Stimulated activated CD4-positive, alpha-beta T cell treated with anti-CD3 and anti-CD28 coated beads, TNF-alpha, amount 100 ng/mL, for 4 hours (primary cell): ENCODE measurements around the gene PCDH17.

ENCODE experiments used
- DNase-seq, 3 experiments: peaks; one replicate each; pipeline ENCODE4 v3.0.0-alpha.2; 2020; ENCODE audit warnings: low read depth in 3 of 3

Gene PCDH17, protein sequence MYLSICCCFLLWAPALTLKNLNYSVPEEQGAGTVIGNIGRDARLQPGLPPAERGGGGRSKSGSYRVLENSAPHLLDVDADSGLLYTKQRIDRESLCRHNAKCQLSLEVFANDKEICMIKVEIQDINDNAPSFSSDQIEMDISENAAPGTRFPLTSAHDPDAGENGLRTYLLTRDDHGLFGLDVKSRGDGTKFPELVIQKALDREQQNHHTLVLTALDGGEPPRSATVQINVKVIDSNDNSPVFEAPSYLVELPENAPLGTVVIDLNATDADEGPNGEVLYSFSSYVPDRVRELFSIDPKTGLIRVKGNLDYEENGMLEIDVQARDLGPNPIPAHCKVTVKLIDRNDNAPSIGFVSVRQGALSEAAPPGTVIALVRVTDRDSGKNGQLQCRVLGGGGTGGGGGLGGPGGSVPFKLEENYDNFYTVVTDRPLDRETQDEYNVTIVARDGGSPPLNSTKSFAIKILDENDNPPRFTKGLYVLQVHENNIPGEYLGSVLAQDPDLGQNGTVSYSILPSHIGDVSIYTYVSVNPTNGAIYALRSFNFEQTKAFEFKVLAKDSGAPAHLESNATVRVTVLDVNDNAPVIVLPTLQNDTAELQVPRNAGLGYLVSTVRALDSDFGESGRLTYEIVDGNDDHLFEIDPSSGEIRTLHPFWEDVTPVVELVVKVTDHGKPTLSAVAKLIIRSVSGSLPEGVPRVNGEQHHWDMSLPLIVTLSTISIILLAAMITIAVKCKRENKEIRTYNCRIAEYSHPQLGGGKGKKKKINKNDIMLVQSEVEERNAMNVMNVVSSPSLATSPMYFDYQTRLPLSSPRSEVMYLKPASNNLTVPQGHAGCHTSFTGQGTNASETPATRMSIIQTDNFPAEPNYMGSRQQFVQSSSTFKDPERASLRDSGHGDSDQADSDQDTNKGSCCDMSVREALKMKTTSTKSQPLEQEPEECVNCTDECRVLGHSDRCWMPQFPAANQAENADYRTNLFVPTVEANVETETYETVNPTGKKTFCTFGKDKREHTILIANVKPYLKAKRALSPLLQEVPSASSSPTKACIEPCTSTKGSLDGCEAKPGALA (N-terminal part only)

DNA sequence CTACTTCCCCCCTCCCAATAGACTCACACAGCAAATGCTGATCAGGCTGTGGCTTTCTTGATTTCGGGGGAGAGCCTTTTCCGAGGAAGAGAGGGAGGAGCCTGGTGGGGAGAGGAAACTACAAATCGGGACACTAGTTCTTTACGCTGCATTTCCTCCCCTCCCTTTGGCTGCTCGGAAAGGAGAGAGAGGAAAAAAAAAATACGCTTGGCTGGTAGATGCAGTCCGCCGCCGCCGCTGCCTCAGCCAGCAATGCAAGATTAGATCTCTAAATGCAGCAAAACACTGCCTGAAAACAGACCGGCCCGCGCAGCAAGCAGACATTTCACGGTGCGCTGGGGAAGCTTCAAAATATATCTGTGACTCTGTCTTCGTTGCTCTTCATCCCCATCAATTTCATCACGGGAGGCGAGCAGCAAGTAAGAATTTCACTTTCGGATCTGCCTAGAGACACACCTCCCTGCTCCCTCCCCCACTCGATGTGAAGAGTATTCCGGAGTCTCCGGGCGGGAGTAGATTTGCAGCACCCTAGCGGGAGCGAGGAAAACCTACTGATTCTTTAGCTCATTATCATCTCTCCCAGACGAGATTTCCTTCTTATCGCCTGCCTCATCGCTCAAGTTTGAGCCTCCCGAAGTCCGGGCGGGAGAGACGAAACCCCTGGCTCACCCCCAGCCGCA lies at the start of gene PCDH17:
TSS of gene PCDH17 (plus strand) at position 149 of the 680 bp plus-strand sequence. CDS start 803 bp downstream, outside the sequence.
- no peak for DNase-seq

- no peak for DNase-seq
These were observed 49.5 kb upstream of the PCDH17 start for GRCh38 chr13:57582032-57582431.

- no peak for DNase-seq
These were observed 48.0 kb upstream of the PCDH17 start for GRCh38 chr13:57583529-57583928.

DNA sequence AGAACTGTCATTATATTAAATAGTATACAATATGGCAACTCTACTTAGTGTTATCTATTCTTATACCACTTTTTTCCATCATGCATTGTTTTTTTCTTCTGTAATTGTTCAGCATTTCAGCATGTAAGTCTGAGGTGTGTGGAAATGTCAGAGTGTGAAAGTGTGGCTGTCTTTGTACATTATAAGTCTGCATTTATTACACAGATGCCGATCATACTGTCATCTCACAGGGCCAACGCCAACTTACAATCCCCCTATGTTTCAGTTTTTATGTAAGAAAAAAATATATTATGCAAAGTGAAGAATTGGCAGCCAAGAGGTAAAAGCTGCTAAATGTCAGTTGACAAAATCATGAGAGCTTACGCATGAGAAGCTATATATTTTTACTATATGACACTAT lies 42.9 kb upstream of the PCDH17 start:
- no peak for DNase-seq

- no peak for DNase-seq
These were observed 35.8 kb upstream of the PCDH17 start for GRCh38 chr13:57595775-57596174.

GRCh38 chr13:57601536-57601935 lies 30.0 kb upstream of the PCDH17 start:
- no peak for DNase-seq

GRCh38 chr13:57604442-57604841 lies 27.1 kb upstream of the PCDH17 start:
- no peak for DNase-seq

DNA sequence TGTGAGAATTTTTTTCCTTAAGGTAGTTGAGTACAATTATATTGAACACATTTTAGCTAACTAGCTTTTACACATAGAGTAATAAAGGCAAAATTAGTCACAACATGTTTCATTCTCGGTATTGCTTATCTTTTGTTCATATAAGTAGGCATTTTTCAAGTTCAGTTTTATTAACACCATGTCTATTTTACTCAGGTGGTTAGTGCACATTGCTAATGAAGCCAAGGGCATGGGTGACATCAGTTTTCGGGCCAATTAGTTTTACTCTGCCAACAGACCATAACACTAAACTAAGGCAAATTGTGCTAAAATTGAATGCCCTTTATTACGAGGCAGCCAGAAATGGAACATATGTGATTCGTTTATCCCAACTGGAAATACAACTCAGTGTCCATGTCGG lies 19.6 kb upstream of the PCDH17 start:
- no peak for DNase-seq

DNA sequence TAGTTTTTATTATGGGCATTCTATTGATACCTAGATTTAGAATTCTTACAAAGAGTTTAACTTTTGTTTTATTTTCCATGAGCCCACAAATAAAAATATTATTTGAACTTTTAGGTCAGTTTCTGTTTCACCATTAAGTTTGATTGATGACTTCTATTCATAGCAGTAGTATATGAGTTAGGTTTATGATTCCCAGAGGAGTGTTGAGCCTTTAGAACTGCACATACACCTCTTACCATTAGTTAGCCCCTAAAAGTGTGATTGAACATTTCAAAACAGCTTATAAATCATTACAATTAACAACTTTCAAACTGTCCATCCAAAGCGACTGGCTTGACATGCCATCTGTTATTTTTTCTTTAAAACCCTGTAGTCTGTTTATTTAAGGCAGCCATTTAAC lies 19.0 kb upstream of the PCDH17 start:
- DNase-seq: no peak

GRCh38 chr13:57624565-57625435 lies 6.7 kb upstream of the PCDH17 start:
- DNase-seq: no peak

- no peak for DNase-seq
These were observed 3.9 kb upstream of the PCDH17 start for GRCh38 chr13:57627663-57628062.

GRCh38 chr13:57629391-57629804 lies 2.1 kb upstream of the PCDH17 start:
- no peak for DNase-seq

DNA sequence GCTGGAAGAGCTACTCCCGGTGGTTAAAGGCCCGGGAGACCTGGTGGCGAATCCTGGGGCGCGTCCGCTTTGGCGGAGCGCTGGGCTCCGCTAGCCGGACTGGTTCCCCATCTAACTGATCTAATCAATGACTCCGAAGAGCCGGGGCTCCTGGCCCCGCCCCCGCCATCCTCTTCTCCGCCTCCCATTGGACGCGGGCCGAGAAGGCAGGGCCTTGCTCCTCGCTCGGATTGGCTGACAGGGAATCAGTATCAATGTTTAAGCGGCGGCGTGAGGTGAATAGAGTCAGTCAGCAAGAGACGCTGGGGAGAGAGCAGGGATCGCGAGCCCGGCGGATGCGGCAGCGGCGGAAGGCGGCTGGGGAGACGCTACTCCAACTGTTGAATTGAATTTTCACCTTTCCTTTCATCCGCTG lies 1.7 kb upstream of the PCDH17 start:
- no peak for DNase-seq

- DNase-seq: no peak
These were observed 616 bp upstream of the PCDH17 start for GRCh38 chr13:57630661-57631595.

- no peak for DNase-seq
These were observed 964 bp downstream of the PCDH17 start for GRCh38 chr13:57632276-57633140.

DNA sequence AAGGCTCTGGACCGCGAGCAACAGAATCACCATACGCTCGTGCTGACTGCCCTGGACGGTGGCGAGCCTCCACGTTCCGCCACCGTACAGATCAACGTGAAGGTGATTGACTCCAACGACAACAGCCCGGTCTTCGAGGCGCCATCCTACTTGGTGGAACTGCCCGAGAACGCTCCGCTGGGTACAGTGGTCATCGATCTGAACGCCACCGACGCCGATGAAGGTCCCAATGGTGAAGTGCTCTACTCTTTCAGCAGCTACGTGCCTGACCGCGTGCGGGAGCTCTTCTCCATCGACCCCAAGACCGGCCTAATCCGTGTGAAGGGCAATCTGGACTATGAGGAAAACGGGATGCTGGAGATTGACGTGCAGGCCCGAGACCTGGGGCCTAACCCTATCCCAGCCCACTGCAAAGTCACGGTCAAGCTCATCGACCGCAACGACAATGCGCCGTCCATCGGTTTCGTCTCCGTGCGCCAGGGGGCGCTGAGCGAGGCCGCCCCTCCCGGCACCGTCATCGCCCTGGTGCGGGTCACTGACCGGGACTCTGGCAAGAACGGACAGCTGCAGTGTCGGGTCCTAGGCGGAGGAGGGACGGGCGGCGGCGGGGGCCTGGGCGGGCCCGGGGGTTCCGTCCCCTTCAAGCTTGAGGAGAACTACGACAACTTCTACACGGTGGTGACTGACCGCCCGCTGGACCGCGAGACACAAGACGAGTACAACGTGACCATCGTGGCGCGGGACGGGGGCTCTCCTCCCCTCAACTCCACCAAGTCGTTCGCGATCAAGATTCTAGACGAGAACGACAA lies 1.8 kb downstream of the PCDH17 start:
- DNase-seq: no peak

- DNase-seq: no peak
These were observed 2.6 kb downstream of the PCDH17 start for GRCh38 chr13:57633950-57634838.
